Astrocyte of the spinal cord (primary cell): Measurements from ENCODE around the gene SLC38A10.

Experiments
- DNase-seq: peaks from one replicate; pipeline ENCODE4 v3.0.0; 2011; ENCODE audit warnings: low read depth, low spot score
- H3K4me3 ChIP-seq: 2 replicates; pipeline ENCODE4 v1.5.1; 2011; ENCODE audit warnings: low read depth, mild to moderate bottlenecking, low read length, moderate library complexity
- CTCF ChIP-seq: IDR thresholded peaks from 2 replicates; pipeline ENCODE4 v1.5.1; 2012; ENCODE audit warnings: low read depth, mild to moderate bottlenecking, low read length, inconsistent platforms
- in situ Hi-C: cut with HindIII; loops from 2 replicates; pipeline ENCODE4 v1.10.0; 2017; ENCODE audit warnings: low sequenced_read_pairs

The SLC38A10 gene

DNA sequence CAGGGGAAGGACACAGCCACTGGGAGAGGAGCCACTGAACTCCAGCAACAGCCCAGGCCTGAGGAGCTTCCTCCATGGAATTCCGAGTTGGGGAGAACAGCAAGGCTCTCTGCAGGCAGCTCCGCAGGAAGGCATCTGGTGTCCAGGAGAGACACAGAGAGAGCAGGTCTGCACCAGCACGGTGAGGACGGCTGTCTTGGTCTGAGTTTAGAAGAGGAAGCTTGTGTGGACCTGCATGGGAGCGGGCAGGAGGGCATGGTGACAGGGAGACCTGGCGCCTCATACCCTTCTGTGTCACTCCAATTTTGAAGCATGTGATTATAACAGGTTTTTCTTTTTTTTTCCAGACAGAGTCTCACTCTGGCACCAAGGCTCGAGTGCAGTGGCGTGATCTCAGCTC is 6.4 kb downstream of the SLC38A10 start:
- TF ChIP-seq CTCF = no peak
- no peak overlapping the region for H3K4me3 ChIP-seq
- DNase-seq = no peak
- in situ Hi-C loops = no loop called here

GRCh38 chr17:81287741-81288430 is 7.2 kb downstream of the SLC38A10 start:
- DNase-seq = no peak
- in situ Hi-C loops = no loop called here
- no peak for TF ChIP-seq CTCF
- H3K4me3 ChIP-seq = no peak overlapping the region

- H3K4me3 ChIP-seq = no peak overlapping the region
- in situ Hi-C loops = no loop called here
- no peak for TF ChIP-seq CTCF
- DNase-seq = no peak
Observed at GRCh38 chr17:81287152-81287551, 8.0 kb downstream of the SLC38A10 start.

DNA sequence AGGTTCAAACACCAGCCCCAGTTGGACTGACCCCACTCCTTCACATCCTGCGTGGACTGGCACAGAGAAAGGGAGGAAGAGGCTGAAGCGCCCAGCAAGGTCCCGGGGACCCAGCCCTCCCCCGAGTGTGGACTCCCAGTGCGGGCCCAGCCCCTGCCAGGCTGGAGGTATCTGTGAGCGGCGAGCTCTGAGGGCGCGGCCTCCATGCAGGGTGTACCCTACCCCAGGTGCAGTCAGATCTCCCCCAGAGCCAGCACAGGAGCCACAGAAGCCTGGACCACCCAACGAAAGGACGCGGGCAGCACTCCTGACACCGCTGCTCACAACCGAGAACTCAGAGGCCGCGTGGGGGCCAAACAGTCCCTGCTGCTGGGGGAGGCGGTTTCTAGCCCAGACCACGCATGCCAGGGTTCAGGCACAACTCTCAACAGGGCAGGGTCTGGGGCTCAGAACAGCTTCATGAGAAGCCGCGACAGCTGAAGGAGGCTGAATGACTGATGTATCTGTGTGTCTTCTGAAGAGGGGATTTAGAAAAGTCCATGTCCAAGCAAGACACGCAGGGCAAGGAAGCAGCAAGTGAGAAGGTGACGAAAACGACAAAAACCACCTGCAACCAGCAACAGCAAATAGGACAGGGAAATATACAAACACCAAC is 8.5 kb downstream of the SLC38A10 start:
- no peak for DNase-seq
- no peak for TF ChIP-seq CTCF
- H3K4me3 ChIP-seq = no peak overlapping the region
- in situ Hi-C loops = no loop called here

GRCh38 chr17:81285894-81286293 is 9.2 kb downstream of the SLC38A10 start:
- H3K4me3 ChIP-seq = no peak overlapping the region
- no peak for DNase-seq
- TF ChIP-seq CTCF = no peak
- in situ Hi-C loops = no loop called here

- DNase-seq = peak; percentile 25
- peak overlapping the region; percentile 3 for H3K4me3 ChIP-seq
- TF ChIP-seq CTCF = no peak
- in situ Hi-C loops = no loop called here
Observed at GRCh38 chr17:81285179-81285878, 9.8 kb downstream of the SLC38A10 start.
